ENCODE results near the gene BTBD8.

Gene BTBD8

DNA sequence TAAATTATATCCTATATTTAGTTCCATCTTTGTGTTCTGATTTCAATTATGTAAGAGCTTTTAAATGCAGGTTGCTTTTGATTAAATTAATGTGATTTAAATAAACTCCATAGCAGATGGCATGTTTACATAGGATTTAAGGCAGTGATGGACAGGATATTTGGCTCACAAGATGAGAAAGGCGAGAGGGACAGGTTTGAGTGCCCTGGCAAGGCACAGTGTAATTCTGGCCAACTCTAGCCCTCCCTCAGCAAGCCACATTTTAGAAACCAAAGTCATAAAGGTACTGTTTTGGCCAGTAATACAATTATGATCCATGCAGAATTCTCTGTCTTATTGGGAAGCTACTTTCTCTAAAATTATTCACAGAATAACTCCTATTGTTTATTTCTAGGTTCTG is 87.0 kb downstream of the BTBD8 start:
- Histone ChIP-seq H3K4me2 (ENCODE audit: low read length) (no peak overlapping the region), H4K20me1 (ENCODE audit: control insufficient read depth, insufficient read depth, low read depth, low read length) (no peaks in the 10 kb centered on the region), H3K4me1 (ENCODE audit: control insufficient read depth, low read length) (no peaks in the 10 kb centered on the region), H3K4me3 (ENCODE audit: low read length) (no peak overlapping the region), H3K79me2 (ENCODE audit: control insufficient read depth, low read length) (no peaks in the 10 kb centered on the region), H3K27ac (ENCODE audit: low read depth, low read length) (no peak overlapping the region), H3K36me3 (ENCODE audit: control insufficient read depth, low read length) (no peaks in the 10 kb centered on the region), H3K9me3 (ENCODE audit: control insufficient read depth, insufficient read depth, low read length) (no peaks in the 10 kb centered on the region), H3F3A (ENCODE audit: control insufficient read depth, insufficient read depth) (no peaks in the 10 kb centered on the region), H3K27me3 (ENCODE audit: control insufficient read depth, low read length) (no peaks in the 10 kb centered on the region), H3K9me2 (replicated peaks; ENCODE audit: control insufficient read depth, low read length) (no peaks in the 10 kb centered on the region)
- no peak for TF ChIP-seq EZH2phosphoT487 (IDR thresholded peaks at IDR 0.05; ENCODE audit: borderline replicate concordance, low read length)
- TF ChIP-seq, protein P1, sequence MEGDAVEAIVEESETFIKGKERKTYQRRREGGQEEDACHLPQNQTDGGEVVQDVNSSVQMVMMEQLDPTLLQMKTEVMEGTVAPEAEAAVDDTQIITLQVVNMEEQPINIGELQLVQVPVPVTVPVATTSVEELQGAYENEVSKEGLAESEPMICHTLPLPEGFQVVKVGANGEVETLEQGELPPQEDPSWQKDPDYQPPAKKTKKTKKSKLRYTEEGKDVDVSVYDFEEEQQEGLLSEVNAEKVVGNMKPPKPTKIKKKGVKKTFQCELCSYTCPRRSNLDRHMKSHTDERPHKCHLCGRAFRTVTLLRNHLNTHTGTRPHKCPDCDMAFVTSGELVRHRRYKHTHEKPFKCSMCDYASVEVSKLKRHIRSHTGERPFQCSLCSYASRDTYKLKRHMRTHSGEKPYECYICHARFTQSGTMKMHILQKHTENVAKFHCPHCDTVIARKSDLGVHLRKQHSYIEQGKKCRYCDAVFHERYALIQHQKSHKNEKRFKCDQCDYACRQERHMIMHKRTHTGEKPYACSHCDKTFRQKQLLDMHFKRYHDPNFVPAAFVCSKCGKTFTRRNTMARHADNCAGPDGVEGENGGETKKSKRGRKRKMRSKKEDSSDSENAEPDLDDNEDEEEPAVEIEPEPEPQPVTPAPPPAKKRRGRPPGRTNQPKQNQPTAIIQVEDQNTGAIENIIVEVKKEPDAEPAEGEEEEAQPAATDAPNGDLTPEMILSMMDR (IDR thresholded peaks at IDR 0.05; ENCODE audit: low read depth, low read length, poor library complexity, severe bottlenecking), result no peak

DNA sequence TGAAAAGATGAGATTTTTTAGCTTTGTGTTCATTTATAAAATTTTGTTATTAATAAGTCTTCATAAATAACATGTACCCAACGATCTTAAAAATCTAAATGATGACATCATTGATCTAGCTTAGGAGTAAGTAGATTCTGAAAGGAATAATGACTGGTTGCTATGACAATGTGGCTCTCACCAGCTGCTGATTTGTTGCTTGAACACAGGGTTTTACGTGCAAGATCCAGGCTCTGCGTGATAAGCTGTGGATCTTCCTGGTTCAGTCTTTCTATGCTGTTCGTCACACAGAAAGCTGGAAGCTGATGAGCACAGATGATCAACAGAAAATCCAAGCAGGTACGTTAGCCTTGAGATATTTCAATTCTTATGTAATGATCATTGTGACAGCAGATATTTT is 88.5 kb downstream of the BTBD8 start:
- no peaks in the 10 kb centered on the region for H4K20me1 ChIP-seq (ENCODE audit: control insufficient read depth, insufficient read depth, low read depth, low read length)
- no peaks in the 10 kb centered on the region for H3K36me3 ChIP-seq (ENCODE audit: control insufficient read depth, low read length)
- H3K79me2 ChIP-seq (ENCODE audit: control insufficient read depth, low read length), result no peaks in the 10 kb centered on the region
- no peaks in the 10 kb centered on the region for H3K9me2 ChIP-seq (replicated peaks; ENCODE audit: control insufficient read depth, low read length)
- no peaks in the 10 kb centered on the region for H3K27me3 ChIP-seq (ENCODE audit: control insufficient read depth, low read length)
- H3F3A ChIP-seq (ENCODE audit: control insufficient read depth, insufficient read depth), result no peaks in the 10 kb centered on the region
- H3K9me3 ChIP-seq (ENCODE audit: control insufficient read depth, insufficient read depth, low read length), result no peaks in the 10 kb centered on the region
- no peaks in the 10 kb centered on the region for H3K4me1 ChIP-seq (ENCODE audit: control insufficient read depth, low read length)
- no peak overlapping the region for H3K4me3 ChIP-seq (ENCODE audit: low read length)
- no peak overlapping the region for H3K4me2 ChIP-seq (ENCODE audit: low read length)
- no peak for TF ChIP-seq EZH2phosphoT487 (IDR thresholded peaks at IDR 0.05; ENCODE audit: borderline replicate concordance, low read length)
- TF ChIP-seq, protein P1 (IDR thresholded peaks at IDR 0.05; ENCODE audit: low read depth, low read length, poor library complexity, severe bottlenecking), result no peak
- no peak overlapping the region for H3K27ac ChIP-seq (ENCODE audit: low read depth, low read length)

DNA sequence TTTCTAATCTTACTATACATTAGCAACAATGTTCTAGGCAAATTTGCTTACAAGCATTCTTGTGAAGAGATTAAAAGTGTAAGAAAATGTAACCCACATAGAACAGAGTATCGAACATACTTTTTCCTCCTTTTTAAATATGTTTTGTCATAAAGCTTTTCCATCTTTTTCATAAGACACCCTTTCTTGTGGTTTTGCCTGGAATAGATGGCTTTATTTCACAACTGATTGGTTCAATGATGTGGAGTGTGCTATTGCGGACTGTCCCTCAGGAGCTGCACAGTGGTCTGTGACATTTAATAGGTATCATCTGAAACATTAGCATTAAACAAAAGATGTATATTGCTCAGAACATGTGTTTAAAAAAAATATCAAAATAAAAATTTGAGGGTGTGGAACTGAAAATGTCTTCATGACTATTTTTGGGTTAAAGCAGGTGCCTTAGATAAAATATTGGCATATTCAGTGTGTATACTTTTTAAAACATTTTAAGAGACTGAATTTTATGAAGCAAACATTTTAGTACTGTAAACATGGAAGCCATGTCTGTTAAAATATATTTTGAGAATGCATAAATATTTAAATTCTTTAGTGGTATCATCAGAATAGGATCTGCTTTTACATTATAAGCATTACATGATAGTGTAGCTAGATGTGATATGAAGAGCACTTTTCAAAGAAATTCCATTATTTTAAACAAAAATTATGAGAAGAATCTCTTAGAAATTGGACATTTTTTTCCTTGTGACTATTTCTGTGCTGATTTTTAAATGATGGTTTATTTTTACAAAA is 89.3 kb downstream of the BTBD8 start:
- no peaks in the 10 kb centered on the region for H3K9me3 ChIP-seq (ENCODE audit: control insufficient read depth, insufficient read depth, low read length)
- no peak overlapping the region for H3K27ac ChIP-seq (ENCODE audit: low read depth, low read length)
- no peak overlapping the region for H3K4me3 ChIP-seq (ENCODE audit: low read length)
- H3K27me3 ChIP-seq (ENCODE audit: control insufficient read depth, low read length), result no peaks in the 10 kb centered on the region
- no peaks in the 10 kb centered on the region for H3K79me2 ChIP-seq (ENCODE audit: control insufficient read depth, low read length)
- H3K4me2 ChIP-seq (ENCODE audit: low read length), result no peak overlapping the region
- H3K36me3 ChIP-seq (ENCODE audit: control insufficient read depth, low read length), result no peaks in the 10 kb centered on the region
- no peaks in the 10 kb centered on the region for H3K9me2 ChIP-seq (replicated peaks; ENCODE audit: control insufficient read depth, low read length)
- H4K20me1 ChIP-seq (ENCODE audit: control insufficient read depth, insufficient read depth, low read depth, low read length), result no peaks in the 10 kb centered on the region
- TF ChIP-seq EZH2phosphoT487 (IDR thresholded peaks at IDR 0.05; ENCODE audit: borderline replicate concordance, low read length), result no peak
- TF ChIP-seq, protein P1 (IDR thresholded peaks at IDR 0.05; ENCODE audit: low read depth, low read length, poor library complexity, severe bottlenecking), result no peak
- H3F3A ChIP-seq (ENCODE audit: control insufficient read depth, insufficient read depth), result no peaks in the 10 kb centered on the region
- no peaks in the 10 kb centered on the region for H3K4me1 ChIP-seq (ENCODE audit: control insufficient read depth, low read length)

All from DOHH2 (cell line).